ENCODE measurements around the gene RAB7B.

Gene RAB7B

DNA sequence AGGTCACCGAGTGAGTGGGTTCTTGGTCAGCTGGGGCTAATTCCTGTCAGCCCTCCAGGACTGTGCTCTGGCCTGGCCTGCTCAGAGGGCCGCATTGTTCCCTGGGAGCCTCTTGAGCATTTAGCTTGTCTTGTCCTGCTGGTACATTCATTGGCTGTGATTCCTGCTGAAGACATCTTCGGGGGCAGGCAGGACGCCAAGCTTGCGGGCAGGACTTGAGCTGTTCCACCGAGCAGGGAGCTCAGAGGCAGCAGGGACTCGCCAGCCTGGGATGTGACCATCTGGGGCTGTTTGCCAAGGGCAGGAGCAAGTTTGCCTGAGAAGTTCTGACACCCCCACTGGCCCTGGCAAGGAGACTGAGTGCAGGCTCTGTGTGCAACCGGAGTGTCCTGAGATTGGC, 52.9 kb downstream of the RAB7B start:
- DNase-seq (ENCODE audit: low read depth in 1 of 2, low spot score in 1 of 2), result no peak

DNA sequence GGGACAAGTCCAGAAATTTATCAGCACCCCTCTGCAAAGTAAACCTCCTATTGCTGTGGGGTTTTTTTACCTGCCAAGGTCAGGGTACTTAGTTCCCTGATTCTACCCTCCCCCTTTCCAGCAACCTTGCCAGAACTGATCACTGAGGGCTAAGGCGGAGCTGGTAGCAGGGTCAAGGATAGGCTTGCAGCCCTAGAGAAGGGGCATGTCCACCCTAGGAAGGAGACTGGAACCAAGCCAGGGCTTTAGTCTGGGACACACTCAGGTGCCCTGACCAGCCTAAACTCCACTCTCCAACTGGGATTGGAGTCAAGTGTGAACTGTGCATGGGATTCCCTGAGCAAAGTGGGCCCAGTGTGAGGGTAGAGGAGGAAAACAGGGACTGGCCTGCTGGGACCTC, 53.4 kb downstream of the RAB7B start:
- no peak for DNase-seq (ENCODE audit: low read depth in 1 of 2, low spot score in 1 of 2)

DNA sequence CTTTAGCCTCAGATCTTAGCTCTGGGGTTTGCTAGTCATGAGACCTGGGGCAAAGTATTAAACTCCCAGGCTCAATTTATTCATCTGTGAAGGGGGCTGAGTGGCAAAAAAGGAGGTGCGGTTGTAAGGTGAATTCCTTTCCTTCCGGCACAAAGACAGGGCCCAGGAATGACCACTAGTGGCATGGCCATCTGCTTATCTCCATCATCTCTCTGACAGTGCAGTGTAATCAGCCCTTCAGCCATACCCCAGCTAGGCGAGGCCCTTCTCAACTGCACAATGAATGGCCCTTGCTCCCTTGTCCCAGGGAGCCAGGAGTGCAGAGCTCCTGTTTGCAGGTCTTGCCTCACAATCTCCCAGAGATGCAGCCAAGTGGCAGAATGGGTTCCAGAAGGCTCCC, 54.3 kb downstream of the RAB7B start:
- DNase-seq (ENCODE audit: low read depth in 1 of 2, low spot score in 1 of 2), result no peak

DNA sequence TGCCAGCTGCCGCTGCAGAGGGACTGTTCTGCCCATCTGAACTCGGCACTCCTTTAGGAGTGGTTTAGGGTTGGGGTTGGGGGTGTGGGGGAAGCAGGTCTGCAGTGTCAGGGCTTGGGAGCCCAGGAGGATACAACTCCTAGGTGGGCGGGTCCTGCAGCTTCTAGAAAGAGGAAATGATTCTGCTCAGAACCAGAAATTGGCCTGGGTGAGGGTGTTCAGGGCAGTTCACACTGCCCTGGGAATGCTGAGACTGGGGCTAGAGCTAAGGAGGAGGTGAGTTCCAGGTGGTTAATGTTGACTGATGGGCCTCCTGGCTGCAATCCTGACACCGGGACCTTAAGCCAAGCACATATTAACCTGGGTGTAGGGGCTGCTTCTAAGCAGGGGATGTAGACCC, 55.2 kb downstream of the RAB7B start:
- no peak for DNase-seq (ENCODE audit: low read depth in 1 of 2, low spot score in 1 of 2)

DNA sequence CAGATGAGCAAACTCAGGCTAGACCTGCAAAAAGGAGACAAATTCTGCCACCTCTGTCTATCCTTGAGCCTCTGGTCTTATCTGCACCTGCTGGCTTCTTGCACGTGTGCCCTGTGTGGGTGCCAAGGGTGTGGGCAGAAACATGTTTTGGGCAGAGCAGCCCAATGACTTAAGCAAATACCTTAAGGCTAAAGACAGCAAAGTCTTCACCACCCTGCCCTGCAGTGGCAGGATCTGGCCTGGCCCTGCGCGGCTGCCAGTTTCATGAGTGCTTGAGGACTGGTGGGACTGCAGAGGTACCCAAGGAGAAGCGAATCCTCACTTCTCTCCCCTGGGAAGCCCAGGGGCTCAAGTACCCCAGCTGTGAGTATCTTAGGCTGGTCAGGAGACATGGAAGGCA, 56.2 kb downstream of the RAB7B start:
- DNase-seq (ENCODE audit: low read depth in 1 of 2, low spot score in 1 of 2), result no peak

DNA sequence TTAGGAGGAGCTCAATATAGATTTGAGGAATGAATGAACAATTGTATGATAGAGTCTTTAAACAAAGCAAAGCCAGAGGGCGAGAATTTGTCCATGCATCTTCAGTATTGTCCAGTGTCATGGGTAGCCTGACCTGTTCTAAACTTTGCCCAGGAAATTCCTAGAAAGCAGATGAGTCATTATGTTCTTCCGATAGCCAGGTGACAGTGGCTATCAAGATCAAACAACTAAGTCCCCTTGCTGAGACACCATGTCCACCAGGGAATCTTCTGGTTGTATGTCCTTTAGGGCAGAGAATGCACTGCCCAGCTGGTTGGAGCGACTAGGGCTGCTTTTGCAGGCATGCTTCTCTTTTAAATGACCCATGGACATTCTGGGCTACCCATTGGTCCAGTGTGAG, 58.1 kb downstream of the RAB7B start:
- no peak for DNase-seq (ENCODE audit: low read depth in 1 of 2, low spot score in 1 of 2)

DNA sequence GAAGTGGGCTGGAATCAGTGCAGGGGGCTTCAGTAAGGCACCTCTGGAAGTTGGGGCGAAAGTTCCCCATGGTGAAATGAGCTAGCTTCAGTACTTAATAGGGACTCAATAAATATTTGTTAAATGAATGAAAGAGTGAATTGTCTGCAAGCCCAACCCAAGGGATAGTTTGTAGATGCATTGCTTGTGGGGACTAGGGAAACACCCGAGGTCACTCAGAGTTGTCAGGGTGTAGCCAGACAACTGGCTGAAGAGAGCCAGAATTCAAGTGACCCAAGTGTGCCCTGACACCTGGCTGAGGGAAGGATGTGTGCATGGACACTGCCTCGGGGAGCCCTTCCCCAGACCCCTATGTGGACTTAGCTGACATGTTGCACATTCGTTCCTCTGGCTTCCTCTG, 58.7 kb downstream of the RAB7B start:
- DNase-seq (ENCODE audit: low read depth in 1 of 2, low spot score in 1 of 2), result no peak

DNA sequence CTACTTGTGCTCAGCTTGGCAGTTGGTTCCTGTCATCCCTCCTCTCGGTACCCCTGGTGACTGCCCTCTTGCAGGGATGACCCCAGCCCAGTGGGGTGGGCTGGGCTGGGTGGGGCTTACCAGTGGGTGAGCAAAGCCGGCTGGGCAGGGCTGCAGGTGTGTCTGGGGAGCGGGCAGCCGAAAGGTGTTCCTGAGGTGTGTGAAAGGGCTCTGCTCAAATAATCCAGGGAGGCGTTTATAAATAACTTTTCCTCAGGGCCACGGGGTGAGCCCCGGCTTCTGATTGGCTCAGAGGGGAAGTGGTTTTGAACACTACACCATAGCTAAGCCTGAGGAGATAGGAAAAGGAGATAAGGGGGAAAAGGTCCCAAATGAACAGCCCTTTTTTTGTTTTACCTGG, 60.0 kb downstream of the RAB7B start, which contains the start of gene SLC26A9:
TSS of gene SLC26A9 (minus strand) at position 212 of the 400 bp plus-strand sequence. CDS start 7,636 bp downstream, outside the sequence.
- no peak for DNase-seq (ENCODE audit: low read depth in 1 of 2, low spot score in 1 of 2)

DNA sequence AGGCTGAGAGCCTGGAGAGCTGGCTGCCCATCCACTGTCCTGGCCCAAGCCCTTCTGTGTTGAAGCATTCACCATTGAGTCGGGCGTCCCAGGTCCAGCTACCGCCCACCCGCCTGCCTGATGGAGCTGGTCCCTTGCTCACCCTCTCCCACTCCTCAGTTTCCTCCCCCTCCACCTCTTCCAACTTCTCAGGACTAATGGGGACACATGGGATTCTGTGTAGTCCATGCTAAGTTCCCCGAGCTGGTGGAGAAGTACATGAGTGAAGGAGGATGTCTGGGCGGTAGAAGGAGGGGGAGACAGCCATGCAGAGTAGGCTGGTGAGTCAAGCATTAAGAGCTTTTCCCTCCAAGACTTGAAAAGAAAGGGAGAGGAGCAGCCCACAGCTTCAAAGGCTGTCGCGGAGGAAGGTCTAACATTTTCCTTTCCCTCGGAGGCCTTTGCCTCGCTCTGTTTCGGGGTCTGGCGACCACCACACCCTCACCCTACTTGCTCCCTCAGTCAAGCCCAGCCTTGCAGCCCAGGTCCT, 60.5 kb downstream of the RAB7B start:
- no peak for DNase-seq (ENCODE audit: low read depth in 1 of 2, low spot score in 1 of 2)

DNA sequence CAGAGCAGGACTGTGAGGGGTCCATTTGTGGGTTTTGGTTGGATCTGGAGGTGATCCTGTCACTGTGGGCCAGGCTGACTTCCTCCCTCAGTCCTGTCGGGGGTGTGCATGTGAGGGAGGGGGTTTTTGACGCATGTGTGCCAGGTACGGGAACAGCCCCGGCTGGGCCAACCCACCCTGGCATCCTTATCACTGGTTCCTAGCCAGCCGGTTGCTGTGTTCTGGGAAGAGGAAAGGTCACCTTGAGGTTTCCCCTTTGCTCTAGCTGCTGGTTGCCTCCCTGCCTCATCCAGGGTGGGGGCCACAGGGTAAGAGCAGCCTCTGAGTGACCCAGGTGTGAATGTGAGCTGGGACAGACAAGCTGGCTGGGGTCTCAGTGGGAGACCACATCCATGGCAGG, 62.5 kb downstream of the RAB7B start:
- no peak for DNase-seq (ENCODE audit: low read depth in 1 of 2, low spot score in 1 of 2)

DNA sequence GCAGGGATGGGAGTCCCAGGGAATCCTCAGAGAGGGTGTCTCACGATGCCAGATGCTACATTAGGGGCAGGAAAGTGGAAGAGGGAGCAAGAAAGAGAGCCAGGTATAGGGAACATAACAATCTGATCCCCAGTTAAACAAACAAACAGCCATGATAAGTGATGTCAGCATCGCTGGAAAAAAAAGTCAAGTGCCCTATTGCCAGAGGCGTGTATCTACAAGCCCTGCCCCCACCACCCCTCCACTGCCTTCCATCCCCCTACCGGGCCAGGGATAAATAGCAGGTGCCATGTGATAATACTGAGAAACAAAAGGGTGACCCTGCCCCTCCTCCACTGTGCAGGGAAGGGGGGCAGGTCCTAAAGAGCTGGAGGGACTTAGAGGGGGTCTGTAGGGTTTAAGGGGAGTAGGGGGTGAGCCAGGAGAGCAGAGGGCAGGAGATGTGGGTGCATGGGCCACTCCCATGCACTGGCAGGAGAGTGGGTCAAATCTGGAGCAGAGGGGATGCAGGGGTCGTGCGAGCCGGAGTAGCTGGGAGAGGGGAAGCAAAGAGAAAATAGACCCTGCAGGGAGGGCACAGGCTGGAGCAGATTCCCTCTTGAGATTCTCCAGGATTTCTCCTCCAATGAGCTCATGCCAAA, 63.4 kb downstream of the RAB7B start:
- DNase-seq (ENCODE audit: low read depth in 1 of 2, low spot score in 1 of 2), result no peak

DNA sequence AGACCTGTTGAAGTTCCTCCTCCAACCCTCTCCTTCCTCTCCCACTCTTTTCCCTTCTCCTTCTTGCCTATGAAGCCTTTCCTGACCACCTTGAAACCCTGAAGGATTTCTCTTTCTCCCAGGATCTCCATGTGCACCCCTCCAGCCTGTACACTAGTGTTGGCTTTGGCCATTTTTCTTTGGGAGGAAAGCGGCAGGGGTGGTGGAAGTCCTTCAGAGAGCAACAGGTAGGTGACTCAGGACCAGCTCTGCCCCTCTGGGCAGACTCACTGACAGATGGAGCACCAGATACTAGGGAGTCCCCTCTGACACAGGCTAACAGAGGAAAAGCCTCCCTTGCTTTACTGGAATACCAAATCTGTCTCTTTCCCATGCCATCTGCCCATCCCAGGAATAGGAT, 64.5 kb downstream of the RAB7B start:
- no peak for DNase-seq (ENCODE audit: low read depth in 1 of 2, low spot score in 1 of 2)

DNA sequence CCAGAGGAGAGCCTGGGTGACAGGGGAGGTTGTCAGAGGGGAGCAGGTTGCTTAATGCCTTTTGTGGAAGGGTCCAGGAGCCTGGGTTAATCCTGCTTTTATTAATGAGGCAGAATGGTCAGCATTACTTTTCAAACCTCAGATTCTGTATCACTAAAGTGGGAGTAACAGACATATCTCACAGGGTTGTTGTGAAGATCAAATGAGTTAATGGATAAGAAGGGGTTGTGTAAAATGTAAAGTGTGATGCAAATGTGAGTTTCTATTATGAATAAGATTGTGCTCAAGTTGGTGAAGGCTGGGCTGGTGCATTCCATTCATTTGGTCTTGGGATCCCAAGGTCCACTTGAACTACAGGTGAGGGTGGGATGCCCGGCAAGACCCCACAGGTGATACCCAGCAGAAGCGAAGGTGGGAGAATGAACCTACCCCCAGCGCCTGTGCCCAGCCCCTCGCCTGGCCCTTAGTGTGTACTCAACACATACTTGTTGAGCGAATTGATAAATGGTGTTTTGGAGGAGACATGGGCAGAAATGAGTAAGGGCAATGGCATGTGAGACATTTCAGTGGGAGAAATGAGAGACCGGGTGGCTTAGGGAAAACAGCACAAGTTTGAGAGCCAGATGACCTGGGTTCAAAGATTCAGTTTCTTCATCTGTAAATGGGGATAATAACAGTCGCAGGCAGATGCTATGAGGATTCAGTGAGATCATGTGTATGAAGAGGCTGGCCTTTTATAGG, 66.2 kb downstream of the RAB7B start:
- DNase-seq (ENCODE audit: low read depth in 1 of 2, low spot score in 1 of 2), result no peak

DNA sequence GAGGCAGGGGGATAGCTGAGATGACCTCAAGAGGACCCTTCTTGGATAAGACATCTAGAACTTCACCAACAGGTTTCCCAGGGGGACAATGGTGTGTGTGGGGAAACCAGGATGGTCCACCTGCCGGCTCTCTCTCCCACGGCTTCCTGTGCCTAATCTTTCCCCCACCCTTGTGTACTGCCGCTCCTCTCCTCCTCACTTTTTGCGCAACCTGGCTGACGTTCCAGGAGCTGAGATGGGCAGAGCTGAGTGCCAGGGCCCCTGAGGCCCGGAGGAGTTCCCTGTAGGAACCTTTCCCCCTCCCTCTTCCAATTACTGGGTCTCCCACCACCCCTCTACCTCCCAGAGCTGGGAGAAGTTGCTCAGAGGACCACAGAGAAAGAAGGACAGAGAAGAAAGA, 66.9 kb downstream of the RAB7B start:
- no peak for DNase-seq (ENCODE audit: low read depth in 1 of 2, low spot score in 1 of 2)

DNA sequence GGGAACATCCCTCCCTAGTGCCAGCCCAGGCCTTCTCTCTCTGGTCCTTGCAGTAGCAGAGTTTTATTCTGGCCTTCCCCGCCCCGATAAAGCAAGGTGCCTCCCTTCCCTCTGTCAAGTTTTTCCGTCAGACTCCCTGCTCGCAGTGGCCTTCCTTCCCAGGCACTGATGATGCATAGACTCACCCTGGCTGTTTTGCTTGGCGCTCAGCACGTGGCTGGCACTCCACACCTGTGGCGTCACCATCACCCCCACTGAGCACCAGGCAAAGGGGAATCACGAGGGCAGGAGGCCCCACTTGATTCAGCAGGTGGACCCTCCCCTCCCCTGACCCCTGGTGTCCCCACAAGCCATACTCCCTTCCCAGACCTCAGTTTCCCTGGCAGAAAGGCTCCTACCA, 67.3 kb downstream of the RAB7B start:
- no peak for DNase-seq (ENCODE audit: low read depth in 1 of 2, low spot score in 1 of 2)

DNA sequence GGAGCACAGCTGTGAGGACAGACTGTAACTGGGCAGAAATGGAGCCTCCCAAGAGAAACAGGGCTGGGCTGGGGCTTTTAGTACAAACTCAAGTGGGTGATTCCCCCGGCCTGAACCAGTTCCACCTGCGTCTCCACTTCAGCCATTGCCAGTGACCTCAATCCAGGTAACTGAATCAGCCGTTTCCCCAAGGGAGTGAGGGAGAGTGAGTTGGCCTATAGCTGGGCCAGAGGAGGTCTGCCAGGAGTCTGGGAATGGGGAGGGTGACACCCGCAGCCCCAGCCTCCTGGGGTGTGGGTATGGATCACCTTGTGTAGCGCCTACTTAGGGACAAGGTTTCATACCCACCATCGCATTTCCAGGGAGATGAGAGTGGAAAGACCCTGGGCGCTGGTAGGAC, 68.4 kb downstream of the RAB7B start:
- DNase-seq (ENCODE audit: low read depth in 1 of 2, low spot score in 1 of 2), result no peak

DNA sequence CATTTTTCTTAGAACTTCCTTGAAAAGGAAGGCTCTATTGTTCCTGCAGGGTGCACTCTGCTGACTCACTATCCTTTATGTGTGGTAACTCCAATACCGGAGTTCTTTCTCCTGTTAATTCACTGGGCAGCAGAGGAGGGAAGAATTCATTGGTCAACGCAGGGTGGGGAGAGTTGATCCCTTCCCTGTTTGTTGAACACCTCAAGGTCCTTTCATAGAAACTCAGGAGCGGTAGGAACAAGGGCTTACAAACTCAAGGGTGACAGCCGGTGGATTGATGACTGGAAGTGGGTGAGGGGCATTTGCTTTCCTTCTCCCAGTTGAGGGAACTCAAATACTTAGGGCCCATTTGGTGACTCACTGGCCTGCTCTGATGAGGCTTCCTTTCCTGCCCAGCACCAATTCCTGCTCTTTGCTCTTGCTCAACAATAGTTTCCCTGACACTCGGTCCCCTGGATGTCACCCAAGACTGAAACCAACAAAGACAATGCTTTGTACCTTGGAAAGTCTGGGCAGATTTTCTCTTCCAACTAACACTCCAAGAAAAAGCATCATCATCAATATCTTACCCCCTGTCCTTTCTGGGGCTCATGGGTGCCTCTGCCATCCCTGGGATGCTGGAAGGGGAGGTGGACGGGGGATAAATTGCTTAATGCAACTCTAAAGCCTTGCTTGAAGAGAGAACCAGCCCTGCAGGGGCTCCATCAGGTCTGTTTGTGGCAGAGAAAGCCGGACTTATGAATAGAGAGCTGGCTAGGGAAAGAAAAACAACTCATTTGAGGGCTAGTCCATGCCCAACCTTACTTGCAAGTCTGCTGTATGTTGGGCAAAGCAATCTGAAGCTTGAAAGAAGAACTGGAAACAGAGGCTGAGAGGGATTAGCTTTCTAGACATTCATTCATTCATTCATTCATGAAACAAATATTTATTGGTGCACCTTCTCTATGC, 69.2 kb downstream of the RAB7B start:
- DNase-seq (ENCODE audit: low read depth in 1 of 2, low spot score in 1 of 2), result no peak

DNA sequence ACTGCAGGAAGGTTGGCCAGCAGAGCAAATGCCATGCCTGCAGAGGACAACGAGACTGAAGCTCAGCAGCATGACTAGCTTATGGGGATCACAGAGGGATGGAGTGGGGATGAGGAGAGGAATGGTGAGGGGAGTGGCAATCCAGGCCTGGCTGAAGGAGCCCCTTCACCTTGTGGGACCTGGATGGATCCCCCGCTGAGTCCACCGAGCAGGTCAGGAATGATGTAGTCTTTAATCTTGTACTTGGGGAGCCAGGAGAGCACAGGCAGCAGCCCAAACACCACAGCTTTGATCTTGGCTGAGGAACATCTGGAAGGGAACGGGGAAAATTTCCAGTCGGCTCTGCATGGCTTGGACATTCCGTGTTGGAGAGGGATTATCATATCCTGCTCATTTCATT, 70.4 kb downstream of the RAB7B start:
- DNase-seq (ENCODE audit: low read depth in 1 of 2, low spot score in 1 of 2), result no peak

DNA sequence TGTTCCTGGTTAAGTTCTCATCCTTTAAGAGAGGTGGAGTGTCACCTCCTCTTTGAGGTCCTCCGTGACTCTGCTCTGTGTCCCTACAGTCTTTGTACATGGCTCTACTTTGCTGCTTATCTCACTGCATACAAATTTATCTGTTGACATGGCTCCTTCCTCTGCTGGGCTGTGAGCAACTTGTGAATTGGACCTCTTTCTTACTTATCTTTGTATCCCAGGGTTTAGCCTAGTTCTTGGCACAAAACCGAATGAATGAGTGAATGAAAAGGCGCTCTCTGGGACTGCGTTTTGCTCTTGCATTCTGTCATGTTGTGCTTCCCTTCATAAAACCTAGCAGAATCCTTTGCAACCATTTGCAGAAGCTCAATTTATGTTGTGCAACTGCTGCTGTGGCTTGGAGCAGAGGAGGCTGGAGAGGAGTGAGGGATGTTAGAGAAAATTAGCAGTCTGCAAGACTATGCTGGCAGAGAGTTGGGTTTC, 72.4 kb downstream of the RAB7B start:
- DNase-seq (ENCODE audit: low read depth in 1 of 2, low spot score in 1 of 2), result no peak

DNA sequence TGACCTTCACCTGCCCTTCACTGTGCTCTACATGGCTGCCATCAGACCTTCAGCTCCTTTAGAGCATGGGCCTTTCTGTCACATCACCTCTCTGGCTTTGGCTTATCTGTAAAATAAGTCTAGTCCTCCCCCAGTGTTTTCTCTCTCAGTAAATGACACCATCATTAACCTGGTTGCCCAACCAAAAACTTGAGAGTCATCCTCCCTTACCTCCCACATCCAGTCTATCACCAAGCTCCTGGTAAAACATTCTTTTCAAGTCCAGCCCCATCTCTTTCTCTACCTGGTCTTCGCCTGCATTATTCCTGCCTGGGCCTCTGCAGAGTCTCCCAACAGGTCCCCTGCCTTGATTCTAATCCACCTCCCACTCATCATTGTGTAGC, 73.0 kb downstream of the RAB7B start:
- no peak for DNase-seq (ENCODE audit: low read depth in 1 of 2, low spot score in 1 of 2)

DNA sequence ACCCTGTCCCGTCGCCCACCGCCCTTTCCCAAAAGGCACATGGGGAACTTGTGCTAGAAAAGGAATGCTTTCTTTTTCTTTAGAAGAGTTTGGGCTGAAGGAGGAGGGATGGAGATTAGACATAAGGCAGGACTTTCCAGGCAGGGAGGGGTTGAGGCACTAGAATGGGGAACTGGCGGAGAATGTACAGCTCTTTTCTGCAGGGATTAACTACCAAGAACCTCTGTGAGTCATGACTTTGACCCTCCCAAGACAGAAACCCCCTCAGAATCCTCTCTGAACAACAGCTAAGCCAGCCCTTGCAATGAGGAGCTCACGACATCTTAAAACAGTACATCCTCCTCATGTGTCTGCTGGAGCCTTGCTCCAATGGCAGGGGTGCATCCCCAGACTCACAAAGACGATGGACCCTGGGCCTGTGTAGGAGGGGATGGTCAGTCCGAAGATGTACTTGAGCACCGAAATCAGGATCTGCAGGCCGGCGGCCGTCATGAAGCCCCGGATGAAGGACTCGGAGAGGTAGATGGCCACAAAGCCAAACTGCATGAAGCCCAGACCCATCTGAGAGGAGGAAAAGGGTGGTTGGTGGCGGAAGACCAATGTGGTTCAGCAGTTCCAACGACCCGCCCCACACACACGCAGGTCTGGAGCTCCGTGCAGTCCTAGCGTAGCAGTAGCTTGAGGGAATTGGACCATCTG, 73.5 kb downstream of the RAB7B start:
- no peak for DNase-seq (ENCODE audit: low read depth in 1 of 2, low spot score in 1 of 2)
